Neural progenitor cell (in vitro differentiated cells): Measurements from ENCODE around the gene ANKRD22. TPM values are rescaled to one million over a fixed set of nuclear protein-coding genes. Genes with fewer than 3 reads are reported as not detected.

Experiments used
- DNase-seq: peaks from one replicate; pipeline ENCODE4 v3.0.0-alpha.2; 2016; ENCODE audit warnings: low spot score
- H2AFZ ChIP-seq: fragments of 200-600 bp; sonication (generic); replicated peaks from 2 replicates; pipeline ENCODE4 v1.6.1; 2016; ENCODE audit warnings: antibody characterized with exemption
- H3F3A ChIP-seq: fragments of 200-600 bp; sonication (generic); 2 replicates; pipeline ENCODE4 v1.6.1; 2016; ENCODE audit warnings: antibody characterized with exemption, low read depth
- H3K27ac ChIP-seq: fragments of 200-600 bp; sonication (generic); 2 replicates; pipeline ENCODE4 v1.5.1; 2016; ENCODE audit warnings: mild to moderate bottlenecking
- H3K27me3 ChIP-seq: fragments of 200-600 bp; sonication (generic); 2 replicates; pipeline ENCODE4 v1.6.1; 2016; ENCODE audit warnings: mild to moderate bottlenecking, moderate library complexity
- H3K36me3 ChIP-seq: fragments of 200-600 bp; sonication (generic); 2 replicates; pipeline ENCODE4 v1.5.1; 2016
- H3K4me1 ChIP-seq: fragments of 200-600 bp; sonication (generic); 2 replicates; pipeline ENCODE4 v1.6.1; 2016; ENCODE audit warnings: mixed run types
- H3K4me2 ChIP-seq: fragments of 200-600 bp; sonication (generic); 2 replicates; pipeline ENCODE4 v1.6.1; 2016
- H3K4me3 ChIP-seq: fragments of 200-600 bp; sonication (generic); 2 replicates; pipeline ENCODE4 v1.5.1; 2016
- H3K79me2 ChIP-seq: fragments of 200-600 bp; sonication (generic); 2 replicates; pipeline ENCODE4 v1.6.1; 2016; ENCODE audit warnings: low read depth
- H3K9ac ChIP-seq: fragments of 200-600 bp; sonication (generic); 2 replicates; pipeline ENCODE4 v1.6.1; 2016
- H3K9me3 ChIP-seq: fragments of 200-600 bp; sonication (generic); 2 replicates; pipeline ENCODE4 v1.5.1; 2016; ENCODE audit warnings: low read depth
- H4K20me1 ChIP-seq: fragments of 200-600 bp; sonication (generic); 2 replicates; pipeline ENCODE4 v1.6.1; 2016; ENCODE audit warnings: low read depth
- H3K27ac Mint-ChIP-seq: 3 replicates; pipeline ENCODE4 v1.8.0; 2021; ENCODE audit warnings: mixed read lengths
- H3K27me3 Mint-ChIP-seq: 2 replicates; pipeline ENCODE4 v1.8.0; 2022; ENCODE audit warnings: low read depth, mild to moderate bottlenecking, inconsistent platforms, moderate library complexity, mixed read lengths; ENCODE audit not compliant: insufficient read depth
- H3K36me3 Mint-ChIP-seq: 3 replicates; pipeline ENCODE4 v1.8.0; 2021; ENCODE audit warnings: mixed read lengths
- H3K4me1 Mint-ChIP-seq: 3 replicates; pipeline ENCODE4 v1.8.0; 2021; ENCODE audit warnings: mixed read lengths
- H3K4me3 Mint-ChIP-seq: 3 replicates; pipeline ENCODE4 v1.8.0; 2021; ENCODE audit warnings: mild to moderate bottlenecking, moderate library complexity, mixed read lengths
- H3K9me3 Mint-ChIP-seq: 3 replicates; pipeline ENCODE4 v1.8.0; 2020; ENCODE audit warnings: mixed read lengths
- CTCF ChIP-seq: fragments of 200-600 bp; sonication (generic); IDR thresholded peaks from 2 replicates; pipeline ENCODE4 v1.5.1; 2017; ENCODE audit warnings: antibody characterized with exemption, mild to moderate bottlenecking
- EZH2 ChIP-seq: fragments of 200-600 bp; sonication (generic); IDR thresholded peaks from 2 replicates; pipeline ENCODE4 v1.6.1; 2017; ENCODE audit warnings: antibody characterized with exemption, mild to moderate bottlenecking, moderate library complexity
- EZH2phosphoT487 ChIP-seq: fragments of 200-600 bp; sonication (generic); IDR thresholded peaks from 2 replicates; pipeline ENCODE4 v1.6.1; 2017; ENCODE audit warnings: antibody characterized with exemption
- total RNA-seq: library from RNA; depleted of rRNA; stranded (reverse); fragments of >200 nt; gene quantifications from 2 replicates; pipeline ENCODE4 v1.2.3, GENCODE V29; 2015; ENCODE audit warnings: low replicate concordance

ANKRD22 gene
- total RNA-seq, 1 donor from 2014 or later = not detected

- no peak overlapping the region for H3K27ac ChIP-seq
- no peaks in the 10 kb centered on the region for H3K9me3 Mint-ChIP-seq
- no peak overlapping the region for H3K4me3 Mint-ChIP-seq
- TF ChIP-seq CTCF = no peak
- TF ChIP-seq EZH2phosphoT487 = no peak
- TF ChIP-seq EZH2 = no peak
- H4K20me1 ChIP-seq = no peaks in the 10 kb centered on the region
- no peaks in the 10 kb centered on the region for H3K27me3 ChIP-seq
- H3K9me3 ChIP-seq = no peaks in the 10 kb centered on the region
- H3K9ac ChIP-seq = no peak overlapping the region
- H3K79me2 ChIP-seq = no peaks in the 10 kb centered on the region
- no peaks in the 10 kb centered on the region for H3K36me3 ChIP-seq
- no peaks in the 10 kb centered on the region for H3K36me3 Mint-ChIP-seq
- H3K4me3 ChIP-seq = no peak overlapping the region
- H3K27me3 Mint-ChIP-seq = no peaks in the 10 kb centered on the region
- no peak overlapping the region for H3K4me2 ChIP-seq
- DNase-seq = no peak
- H3F3A ChIP-seq = no peaks in the 10 kb centered on the region
- H3K4me1 Mint-ChIP-seq = no peaks in the 10 kb centered on the region
- no peak overlapping the region for H3K27ac Mint-ChIP-seq
- no peaks in the 10 kb centered on the region for H3K4me1 ChIP-seq
- no peak overlapping the region for H2AFZ ChIP-seq
These were observed 67.9 kb downstream of the ANKRD22 start for GRCh38 chr10:88783724-88784123.

- Histone ChIP-seq H3F3A (no peaks in the 10 kb centered on the region), H3K9me3 (no peaks in the 10 kb centered on the region), H3K27ac (no peak overlapping the region), H3K4me1 (no peaks in the 10 kb centered on the region), H3K9ac (no peak overlapping the region), H3K36me3 (no peaks in the 10 kb centered on the region), H2AFZ (no peak overlapping the region), H4K20me1 (no peaks in the 10 kb centered on the region), H3K27me3 (no peaks in the 10 kb centered on the region), H3K79me2 (no peaks in the 10 kb centered on the region), H3K4me2 (no peak overlapping the region), H3K4me3 (no peak overlapping the region)
- Mint-ChIP-seq H3K36me3 (no peaks in the 10 kb centered on the region), H3K9me3 (no peaks in the 10 kb centered on the region), H3K4me3 (no peak overlapping the region), H3K27me3 (no peaks in the 10 kb centered on the region), H3K27ac (no peak overlapping the region), H3K4me1 (no peaks in the 10 kb centered on the region)
- DNase-seq = no peak
- TF ChIP-seq EZH2 (no peak), CTCF (no peak), EZH2phosphoT487 (no peak)
These were observed 69.4 kb downstream of the ANKRD22 start for GRCh38 chr10:88782222-88782621.

GRCh38 chr10:88781206-88781605 lies 70.4 kb downstream of the ANKRD22 start:
- Mint-ChIP-seq H3K4me1 (no peaks in the 10 kb centered on the region), H3K9me3 (no peaks in the 10 kb centered on the region), H3K4me3 (no peak overlapping the region)

More at GRCh38 chr10:88781206-88781605, 70.4 kb downstream of the ANKRD22 start:
- no peaks in the 10 kb centered on the region for H3F3A ChIP-seq
- no peaks in the 10 kb centered on the region for H3K79me2 ChIP-seq
- H3K27ac ChIP-seq = no peak overlapping the region
- no peak for TF ChIP-seq EZH2
- TF ChIP-seq CTCF = no peak
- TF ChIP-seq EZH2phosphoT487 = no peak
- no peaks in the 10 kb centered on the region for H3K36me3 ChIP-seq
- H3K27me3 Mint-ChIP-seq = no peaks in the 10 kb centered on the region
- H3K9ac ChIP-seq = no peak overlapping the region
- no peak overlapping the region for H3K4me2 ChIP-seq
- H3K27me3 ChIP-seq = no peaks in the 10 kb centered on the region
- H3K27ac Mint-ChIP-seq = no peak overlapping the region
- H3K36me3 Mint-ChIP-seq = no peaks in the 10 kb centered on the region
- no peaks in the 10 kb centered on the region for H3K4me1 ChIP-seq
- no peak overlapping the region for H2AFZ ChIP-seq
- DNase-seq = no peak
- no peak overlapping the region for H3K4me3 ChIP-seq
- H4K20me1 ChIP-seq = no peaks in the 10 kb centered on the region
- no peaks in the 10 kb centered on the region for H3K9me3 ChIP-seq

Other genes with a start within 250 kb of the ANKRD22 start
- not detected in 2 replicates for gene LIPF, start 187.4 kb downstream of the ANKRD22 start, total RNA-seq
- gene LIPK, start 145.6 kb downstream of the ANKRD22 start, total RNA-seq = not detected in 2 replicates
- gene LIPN, start 91.8 kb downstream of the ANKRD22 start, total RNA-seq = not detected in 2 replicates
- not detected in 2 replicates for gene LIPM, start 49.1 kb downstream of the ANKRD22 start, total RNA-seq
- 1.6 and 1.9 TPM in 2 replicates for gene STAMBPL1, start 28.4 kb upstream of the ANKRD22 start, total RNA-seq
- gene ACTA2, start 100.9 kb upstream of the ANKRD22 start, total RNA-seq = 19.0 and 22.3 TPM in 2 replicates
- gene FAS, start 139.0 kb upstream of the ANKRD22 start, total RNA-seq = 9.2 and 11.1 TPM in 2 replicates